PC-9 (cell line): ENCODE results near the gene APOBEC2.

Source experiments
- CTCF ChIP-seq: fragments of 200-600 bp; sonication (generic); conservative IDR thresholded peaks from 2 replicates; pipeline ENCODE4 v1.6.1; 2017; ENCODE audit warnings: mixed run types, antibody characterized with exemption, mild to moderate bottlenecking, moderate library complexity
- EZH2 ChIP-seq: fragments of 200-600 bp; sonication (generic); IDR thresholded peaks from 2 replicates; pipeline ENCODE4 v1.8.0; 2017; ENCODE audit warnings: antibody characterized with exemption, low read depth

DNA sequence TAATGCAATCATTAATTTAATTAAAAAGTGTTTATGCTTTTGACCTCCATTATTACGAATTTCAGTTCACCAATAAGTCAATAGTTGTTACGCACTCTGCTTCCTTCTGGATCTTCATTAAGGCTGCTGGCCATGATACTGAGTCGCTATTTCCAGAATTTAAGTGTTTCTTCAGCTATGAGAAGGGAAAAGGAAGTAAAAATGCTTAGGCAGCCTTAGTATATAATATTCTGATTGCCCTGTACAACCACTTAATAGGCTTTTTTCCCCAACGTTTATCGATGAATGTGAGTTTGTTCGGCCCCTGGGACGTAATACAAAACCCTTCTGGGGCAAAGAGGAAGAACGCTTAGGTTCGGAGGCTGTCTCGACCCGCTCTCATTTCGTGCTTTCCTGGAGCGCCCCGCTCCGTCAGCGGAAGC lies 18.5 kb downstream of the APOBEC2 start:
- TF ChIP-seq CTCF (no peak), EZH2 (no peak)
